Effector memory CD4-positive, alpha-beta T cell (primary cell): ENCODE measurements around the gene HDAC7.
"Not testable (repeated sequence)": the region's sequence is repeated elsewhere in the genome, so short reads cannot be mapped to it uniquely, and the experiment has no call there.

ENCODE experiments used
- DNase-seq, 3 donors: peaks; one replicate each; pipeline ENCODE4 v3.0.0-alpha.2; 2020
- H3K27ac ChIP-seq: 2 replicates; pipeline ENCODE4 v1.7.0; 2013; ENCODE audit warnings: mild to moderate bottlenecking, low read length, moderate library complexity; ENCODE audit not compliant: insufficient read depth, poor library complexity, severe bottlenecking
- H3K27me3 ChIP-seq: replicated peaks from 2 replicates; pipeline ENCODE4 v1.7.0; 2013; ENCODE audit warnings: mild to moderate bottlenecking, low read length; ENCODE audit not compliant: insufficient read depth, control insufficient read depth, poor library complexity, severe bottlenecking
- H3K36me3 ChIP-seq: 2 replicates; pipeline ENCODE4 v1.7.0; 2013; ENCODE audit warnings: mild to moderate bottlenecking, low read length, moderate library complexity; ENCODE audit not compliant: control insufficient read depth, insufficient read depth
- H3K4me1 ChIP-seq: 2 replicates; pipeline ENCODE4 v1.7.0; 2013; ENCODE audit warnings: low read length, mild to moderate bottlenecking; ENCODE audit not compliant: control insufficient read depth, insufficient read depth, poor library complexity, severe bottlenecking
- H3K4me3 ChIP-seq: 2 replicates; pipeline ENCODE4 v1.7.0; 2013; ENCODE audit warnings: low read length, low read depth, mild to moderate bottlenecking; ENCODE audit not compliant: insufficient read depth, poor library complexity, severe bottlenecking
- H3K9me3 ChIP-seq: 2 replicates; pipeline ENCODE4 v1.7.0; 2013; ENCODE audit warnings: mild to moderate bottlenecking, low read length, moderate library complexity; ENCODE audit not compliant: control insufficient read depth

The HDAC7 gene

DNA sequence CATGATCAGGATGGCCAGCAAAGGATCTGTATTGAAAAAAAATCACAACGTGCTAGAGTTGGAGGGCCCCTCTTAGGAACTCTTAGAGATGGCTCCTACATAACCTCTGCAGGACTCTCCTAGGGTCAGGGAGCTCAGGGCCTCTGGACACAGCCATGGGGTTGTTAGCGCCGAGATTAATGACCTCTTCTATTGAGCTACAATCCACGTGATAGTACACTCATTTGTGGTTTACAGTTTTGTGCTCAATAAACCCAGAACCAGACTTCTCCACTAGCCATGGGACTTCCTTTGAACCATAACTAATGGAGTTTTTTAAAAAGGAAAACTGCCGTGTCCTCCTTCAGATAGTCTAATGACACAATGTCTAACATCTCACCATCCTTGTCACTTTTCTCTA is 29.6 kb upstream of the HDAC7 start:
- no peaks in the 10 kb centered on the region for H3K4me1 ChIP-seq
- H3K27ac ChIP-seq = no peak overlapping the region
- no peaks in the 10 kb centered on the region for H3K36me3 ChIP-seq
- no peak for DNase-seq
- no peak overlapping the region for H3K4me3 ChIP-seq
- no peaks in the 10 kb centered on the region for H3K27me3 ChIP-seq
- no peaks in the 10 kb centered on the region for H3K9me3 ChIP-seq

DNA sequence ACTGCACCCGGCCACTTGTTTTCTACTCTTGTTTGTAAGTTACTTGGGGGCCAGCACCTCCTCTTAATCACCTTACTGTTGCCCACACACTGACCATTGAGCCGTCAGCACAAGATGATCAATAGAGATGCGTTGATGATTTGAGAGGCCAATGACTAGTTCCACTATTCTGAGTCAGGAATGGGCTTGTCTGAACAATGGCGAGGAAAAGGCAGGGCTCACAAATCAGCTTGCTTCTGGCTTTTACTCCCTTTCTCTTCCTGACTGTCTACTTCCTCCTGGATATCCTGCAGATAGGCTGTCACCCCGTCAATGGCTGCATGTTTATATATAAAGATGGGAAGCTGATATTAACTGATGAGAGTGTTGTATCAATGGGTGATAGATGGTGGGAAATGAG is 29.1 kb upstream of the HDAC7 start:
- H3K9me3 ChIP-seq = no peaks in the 10 kb centered on the region
- no peak for DNase-seq
- no peak overlapping the region for H3K4me3 ChIP-seq
- H3K4me1 ChIP-seq = no peaks in the 10 kb centered on the region
- H3K36me3 ChIP-seq = no peaks in the 10 kb centered on the region
- H3K27me3 ChIP-seq = no peaks in the 10 kb centered on the region
- no peak overlapping the region for H3K27ac ChIP-seq

DNA sequence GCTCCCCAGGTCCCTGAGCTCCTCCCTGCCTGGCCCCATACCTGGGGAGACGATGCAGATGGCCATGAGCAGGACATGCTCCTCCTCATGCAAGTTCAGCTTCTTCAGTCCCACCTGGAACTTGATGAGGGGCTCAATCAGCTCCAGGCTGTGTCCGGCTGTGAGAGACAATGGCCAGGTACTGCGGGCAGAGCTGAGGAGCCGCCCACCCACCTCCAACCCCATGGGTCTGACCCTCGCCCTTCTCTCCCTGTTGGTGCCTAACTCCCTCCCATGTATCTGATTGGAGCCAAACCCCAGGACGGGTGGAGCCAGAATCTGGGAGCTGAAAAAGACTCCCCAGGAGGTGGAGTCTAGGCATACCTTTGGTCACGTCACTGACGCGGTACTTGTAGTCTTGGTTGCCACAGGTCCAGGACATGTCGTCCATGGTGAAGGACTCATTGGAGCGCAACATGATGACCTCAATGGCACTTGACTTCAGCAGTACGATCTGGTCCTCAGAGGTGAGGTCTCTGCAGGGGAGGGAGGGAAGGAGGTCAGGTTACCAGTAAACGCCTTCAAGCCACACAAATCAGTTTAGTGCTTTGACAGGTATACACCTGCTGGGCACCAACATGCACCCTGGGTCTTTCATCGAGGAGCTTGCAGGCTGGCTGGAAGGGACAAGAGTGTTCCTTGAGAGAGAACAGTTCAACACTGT is 26.7 kb upstream of the HDAC7 start:
- H3K27ac ChIP-seq = no peak overlapping the region
- H3K4me1 ChIP-seq = no peaks in the 10 kb centered on the region
- H3K27me3 ChIP-seq = no peaks in the 10 kb centered on the region
- H3K9me3 ChIP-seq = no peaks in the 10 kb centered on the region
- no peak overlapping the region for H3K4me3 ChIP-seq
- no peak for DNase-seq
- no peaks in the 10 kb centered on the region for H3K36me3 ChIP-seq

DNA sequence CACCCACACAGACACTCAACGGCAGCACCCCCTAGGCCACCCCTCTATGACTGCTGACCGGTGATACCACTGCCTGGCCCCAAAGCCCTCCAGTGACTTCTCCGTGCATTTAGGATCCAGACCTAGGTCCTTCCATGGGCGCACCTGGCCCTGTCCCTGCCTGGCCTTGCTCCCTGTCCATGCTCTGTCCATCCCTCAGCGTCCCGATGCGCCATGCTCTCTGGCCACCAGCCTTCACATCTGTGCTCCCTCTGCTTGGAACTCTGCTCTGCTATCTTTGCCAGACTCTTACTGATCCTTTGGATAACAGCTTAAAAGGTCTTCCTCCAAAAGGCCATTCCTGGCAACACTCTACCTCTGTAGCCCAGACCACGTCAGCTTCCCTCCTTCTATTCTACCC is 25.4 kb upstream of the HDAC7 start:
- Histone ChIP-seq H3K4me3 (no peak overlapping the region), H3K27ac (no peak overlapping the region), H3K4me1 (no peaks in the 10 kb centered on the region), H3K36me3 (no peaks in the 10 kb centered on the region), H3K9me3 (no peaks in the 10 kb centered on the region), H3K27me3 (no peaks in the 10 kb centered on the region)
- no peak for DNase-seq

DNA sequence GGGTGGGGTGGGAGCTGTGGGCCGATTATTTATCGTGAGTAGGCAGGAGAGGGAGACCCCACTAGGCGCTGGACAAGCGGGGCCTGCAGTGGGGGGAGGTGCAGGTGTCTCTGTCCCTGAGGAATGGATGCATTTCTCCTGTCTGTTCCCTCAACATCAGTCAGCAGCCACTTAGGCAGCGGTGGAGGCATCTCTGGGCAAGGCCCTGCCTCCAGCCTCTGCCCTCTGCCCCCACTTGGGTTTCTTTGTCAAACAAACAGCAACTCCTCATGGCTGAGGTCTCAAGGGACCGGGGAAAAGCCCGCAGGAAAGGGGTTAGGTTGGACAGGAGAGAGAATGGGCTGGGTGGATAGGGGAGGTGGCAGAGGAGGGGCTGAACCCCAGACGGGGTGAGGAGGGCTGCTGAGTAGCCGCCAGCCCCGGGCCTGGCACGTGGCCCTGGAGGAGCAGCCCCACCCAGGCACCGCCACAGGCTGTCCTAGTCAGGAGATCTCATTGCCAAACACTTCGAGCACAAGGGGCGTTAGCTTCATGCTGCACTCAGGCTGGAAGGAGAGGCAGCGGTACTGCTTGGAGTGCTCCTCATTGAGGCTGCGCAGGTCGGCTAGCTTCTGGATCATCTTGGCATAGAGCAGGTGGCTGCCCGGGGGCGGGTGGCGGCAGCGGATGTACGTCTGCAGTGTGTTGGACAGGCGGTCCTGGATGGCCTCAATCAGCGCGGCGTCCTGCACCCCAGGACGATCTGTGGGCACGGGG is 24.7 kb upstream of the HDAC7 start:
- no peaks in the 10 kb centered on the region for H3K9me3 ChIP-seq
- H3K4me3 ChIP-seq = no peak overlapping the region
- H3K27ac ChIP-seq = no peak overlapping the region
- no peaks in the 10 kb centered on the region for H3K4me1 ChIP-seq
- no peaks in the 10 kb centered on the region for H3K36me3 ChIP-seq
- no peak for DNase-seq
- no peaks in the 10 kb centered on the region for H3K27me3 ChIP-seq

DNA sequence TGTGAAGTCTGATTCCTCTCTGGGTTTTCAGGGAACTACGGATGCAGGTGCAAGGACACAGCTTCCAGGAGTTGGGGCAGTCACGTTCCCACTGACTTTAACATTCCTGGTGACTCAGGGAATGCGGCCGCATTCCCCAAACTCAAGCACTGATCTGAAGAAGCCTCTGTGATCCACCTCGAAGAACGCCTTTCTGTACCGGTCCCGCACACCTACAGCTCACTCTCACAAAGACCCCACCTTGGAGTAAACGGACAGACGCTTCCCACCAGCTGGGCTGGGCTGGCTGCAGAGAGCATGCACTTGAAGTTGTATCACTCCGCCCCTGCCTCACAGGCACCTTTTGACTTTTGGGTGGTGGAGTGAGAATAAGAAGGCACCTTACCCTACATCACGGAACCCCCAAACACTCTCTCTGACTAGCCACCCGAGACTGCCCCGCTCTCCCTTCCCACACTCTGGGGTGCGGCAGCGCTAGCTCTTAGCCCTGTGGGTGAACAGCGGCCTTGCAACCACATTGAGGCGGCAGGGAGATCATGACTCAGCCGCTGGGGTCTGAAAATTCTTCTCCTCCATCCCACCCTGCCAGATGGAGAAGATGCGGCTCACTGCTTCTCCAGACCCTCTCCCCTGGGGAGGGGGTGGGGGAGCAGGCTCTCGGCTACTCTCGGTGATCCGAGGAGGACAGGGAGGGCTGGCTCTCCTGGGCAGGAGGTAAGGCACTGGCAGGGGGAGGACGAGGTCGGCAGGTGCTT is 23.7 kb upstream of the HDAC7 start:
- no peak overlapping the region for H3K27ac ChIP-seq
- no peaks in the 10 kb centered on the region for H3K27me3 ChIP-seq
- no peaks in the 10 kb centered on the region for H3K36me3 ChIP-seq
- H3K9me3 ChIP-seq = no peaks in the 10 kb centered on the region
- no peaks in the 10 kb centered on the region for H3K4me1 ChIP-seq
- DNase-seq = no peak
- no peak overlapping the region for H3K4me3 ChIP-seq

DNA sequence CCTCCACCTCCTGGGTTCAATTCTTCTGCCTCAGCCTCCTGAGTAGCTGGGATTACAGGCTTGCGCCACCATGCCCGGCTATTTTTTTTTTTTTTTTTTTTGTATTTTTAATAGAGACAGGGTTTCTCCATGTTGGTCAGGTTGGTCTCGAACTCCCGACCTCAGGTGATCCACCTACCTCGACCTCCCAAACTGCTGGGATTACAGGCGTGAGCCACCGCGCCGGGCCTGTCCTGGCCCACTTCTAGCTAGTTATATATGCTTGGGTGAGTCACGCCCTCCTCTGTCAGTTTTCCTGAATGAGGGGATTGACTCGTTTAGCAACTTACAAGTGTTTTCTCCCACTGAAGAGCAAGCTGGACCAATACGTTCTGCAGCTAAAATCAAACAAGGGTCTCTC is 22.8 kb upstream of the HDAC7 start:
- H3K4me1 ChIP-seq, H3K4me3 ChIP-seq, DNase-seq, H3K27me3 ChIP-seq, H3K27ac ChIP-seq, H3K9me3 ChIP-seq, H3K36me3 ChIP-seq: not testable (repeated sequence)

DNA sequence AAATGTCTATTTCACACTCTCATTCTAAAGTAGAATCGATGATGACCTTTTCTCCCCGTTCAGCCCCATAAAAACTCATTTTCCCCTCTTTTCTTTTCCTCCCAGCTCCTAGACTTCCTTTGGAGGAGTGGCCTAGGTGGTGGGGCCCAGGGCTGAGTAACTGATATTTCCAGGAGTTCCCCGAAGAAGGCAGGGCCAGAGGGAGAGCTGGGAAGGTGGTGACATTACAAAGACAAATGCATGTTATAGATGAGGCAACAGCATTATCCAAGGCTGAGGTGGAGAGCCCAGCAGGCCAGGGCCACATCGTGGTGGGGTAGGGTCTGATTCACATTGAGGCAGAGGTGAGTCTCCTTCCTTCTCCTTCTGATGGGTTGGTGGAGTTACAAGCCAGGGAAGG is 22.2 kb upstream of the HDAC7 start:
- Histone ChIP-seq H3K9me3 (no peaks in the 10 kb centered on the region), H3K27ac (no peak overlapping the region), H3K36me3 (no peaks in the 10 kb centered on the region), H3K4me1 (peaks cover 7% of the 10 kb centered on the region), H3K4me3 (no peak overlapping the region), H3K27me3 (no peaks in the 10 kb centered on the region)
- no peak for DNase-seq

DNA sequence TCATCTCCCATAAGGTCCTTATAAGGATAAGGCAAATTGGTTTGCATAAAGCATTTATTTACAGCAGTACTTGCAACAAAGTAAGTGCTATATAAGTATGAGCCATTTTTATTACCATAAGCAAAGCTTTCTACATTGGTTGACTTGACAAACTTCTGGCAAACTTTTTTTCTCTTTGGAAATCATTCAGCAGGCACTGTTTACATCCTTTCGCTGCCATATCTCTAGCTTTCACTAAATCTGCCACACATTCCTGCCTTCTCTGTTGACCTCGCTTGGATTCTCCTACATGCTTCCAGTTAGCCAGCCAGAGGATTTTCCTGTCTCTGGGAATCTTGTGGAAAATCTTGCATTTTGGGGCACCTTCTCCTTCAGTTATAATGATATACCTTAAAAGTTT is 21.8 kb upstream of the HDAC7 start:
- H3K9me3 ChIP-seq = no peaks in the 10 kb centered on the region
- H3K36me3 ChIP-seq = no peaks in the 10 kb centered on the region
- H3K27ac ChIP-seq = no peak overlapping the region
- H3K4me3 ChIP-seq = no peak overlapping the region
- no peaks in the 10 kb centered on the region for H3K27me3 ChIP-seq
- DNase-seq = no peak
- peaks cover 7% of the 10 kb centered on the region for H3K4me1 ChIP-seq

DNA sequence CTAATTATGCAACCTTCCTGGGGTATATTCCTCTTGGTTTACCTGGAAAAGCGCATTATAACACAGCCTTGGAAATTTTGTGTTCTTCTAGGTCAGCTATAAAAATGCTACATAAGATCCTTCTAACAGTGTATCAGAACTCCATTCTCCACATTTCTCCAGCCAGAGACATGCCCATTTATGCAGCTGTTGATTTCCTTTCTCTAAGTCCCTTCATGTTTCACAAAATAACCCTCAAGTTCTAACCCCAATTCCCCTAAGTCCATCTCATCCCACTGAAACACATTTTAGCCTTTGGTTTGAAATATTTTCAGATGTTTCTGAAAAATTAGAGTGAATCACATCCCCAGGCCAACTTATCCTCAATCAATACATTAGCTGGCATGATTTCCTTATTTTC is 20.9 kb upstream of the HDAC7 start:
- no peaks in the 10 kb centered on the region for H3K27me3 ChIP-seq
- no peak overlapping the region for H3K4me3 ChIP-seq

More for the DNA sequence above, 20.9 kb upstream of the HDAC7 start:
- no peak for DNase-seq
- Histone ChIP-seq H3K4me1 (peaks cover 7% of the 10 kb centered on the region), H3K27ac (no peak overlapping the region), H3K36me3 (no peaks in the 10 kb centered on the region), H3K9me3 (no peaks in the 10 kb centered on the region)
